ENCODE measurements around the gene IMPG1. TPM values are rescaled to one million over a fixed set of nuclear protein-coding genes. Genes with fewer than 3 reads are reported as not detected.

IMPG1 gene
- total and polyA plus RNA-seq, 2 of the 8 experiments (the other 6 are each of a cell fraction or from before 2014, with no cell fraction given), result 0.02 TPM; not detected in 1

- Histone ChIP-seq H3K9ac (replicated peaks in 1 of 4; ENCODE audit: extremely low read depth in 1 of 4, low read depth in 3 of 4, low read length in 3 of 4) (no peak overlapping the region), H4K91ac (replicated peaks; ENCODE audit: insufficient read length, low read length) (no peak overlapping the region), H2BK12ac (ENCODE audit: low read depth, low read length) (no peak overlapping the region), H3K27ac (ENCODE audit: low read depth, low read length) (no peak overlapping the region), H2BK5ac (ENCODE audit: low read depth, low read length) (no peak overlapping the region), H3K79me2 (ENCODE audit: control insufficient read depth in 1 of 2, insufficient read depth in 2 of 2, low read length in 2 of 2) (no peaks in the 10 kb centered on the region), H3K79me1 (ENCODE audit: low read depth, low read length) (no peaks in the 10 kb centered on the region), H3K9me3 (ENCODE audit: insufficient read depth in 2 of 2, low read depth in 1 of 2, low read length in 1 of 2) (no peaks in the 10 kb centered on the region), H2BK120ac (replicated peaks; ENCODE audit: low read depth, low read length) (no peak overlapping the region), H3K56ac (replicated peaks; ENCODE audit: insufficient read length, low read depth, low read length) (no peak overlapping the region), H2BK20ac (ENCODE audit: low read length) (no peak overlapping the region), H4K8ac (ENCODE audit: extremely low read depth, insufficient read depth, low read length) (no peak overlapping the region), H2AFZ (ENCODE audit: low read length) (no peak overlapping the region), H3K4me1 (replicated peaks in 1 of 4; ENCODE audit: control insufficient read depth in 3 of 4, insufficient read depth in 4 of 4, low read length in 3 of 4) (peaks cover 0 to 2% (median 0%) of the 10 kb centered on the region in 4 experiments; a peak in 2 of 7 replicates), H3K36me3 (ENCODE audit: control insufficient read depth in 2 of 4, insufficient read depth in 4 of 4, low read length in 3 of 4) (no peaks in the 10 kb centered on the region), H3K4me2 (ENCODE audit: insufficient read depth in 1 of 2, low read depth in 2 of 2, low read length in 2 of 2) (no peak overlapping the region), H3K4me3 (ENCODE audit: extremely low read depth in 1 of 4, insufficient read depth in 2 of 4, low read depth in 3 of 4, low read length in 4 of 4) (no peak overlapping the region), H3K23ac (ENCODE audit: insufficient read length) (no peak overlapping the region), H3K23me2 (ENCODE audit: low read depth, low read length) (no peaks in the 10 kb centered on the region), H3K27me3 (replicated peaks in 1 of 4; ENCODE audit: control insufficient read depth in 3 of 4, extremely low read depth in 1 of 4, insufficient read depth in 3 of 4, low read length in 3 of 4) (peaks cover 0 to 9% (median 2%) of the 10 kb centered on the region in 4 experiments; a peak in 3 of 7 replicates), H2BK15ac (ENCODE audit: low read length) (no peak overlapping the region), H3K14ac (ENCODE audit: insufficient read length) (no peak overlapping the region), H4K20me1 (replicated peaks in 1 of 2; ENCODE audit: control insufficient read depth in 1 of 2, insufficient read depth in 2 of 2, low read length in 2 of 2) (no peaks in the 10 kb centered on the region), H3K4ac (replicated peaks; ENCODE audit: insufficient read length, low read depth, low read length) (no peak overlapping the region), H2AK5ac (ENCODE audit: low read depth, low read length) (no peak overlapping the region), H4K5ac (ENCODE audit: insufficient read length, low read depth, low read length) (no peak overlapping the region), H3K18ac (ENCODE audit: extremely low read depth, low read length) (no peak overlapping the region)
- DNase-seq (ENCODE audit: low read depth in 1 of 2, low spot score in 2 of 2), result no peak
- WGBS, 2 experiments (ENCODE audit: extremely low coverage in 1 of 2, insufficient coverage in 1 of 2, insufficient read length in 1 of 2, insufficient replicate concordance in 2 of 2, low coverage in 1 of 2, low lambda C conversion rate in 2 of 2, missing lambda C conversion rate in 1 of 2), result 89% methylated on average over 2 of the region's 2 CpGs; no CpG with 5 or more reads in 1 of the 2 experiments
- POLR2A ChIA-PET (ENCODE audit: partially characterized antibody), result no interaction called here
- FAIRE-seq, result no peak
- CTCF ChIA-PET (ENCODE audit: partially characterized antibody), result no interaction called here
- TF ChIP-seq CBX5 (IDR thresholded peaks at IDR 0.05; ENCODE audit: low read depth, low read length) (no peak), KDM4A (IDR thresholded peaks at IDR 0.05; ENCODE audit: low read depth, low read length, severe bottlenecking) (no peak), NRF1 (IDR thresholded peaks at IDR 0.05; ENCODE audit: low read depth, low read length) (no peak), JUND (IDR thresholded peaks at IDR 0.05; ENCODE audit: low read length) (no peak), POU5F1 (IDR thresholded peaks at IDR 0.05; ENCODE audit: low read depth, low read length) (no peak), KDM5A (IDR thresholded peaks at IDR 0.05; ENCODE audit: low read length) (no peak), SUZ12 (IDR thresholded peaks at IDR 0.05; ENCODE audit: low read length) (no peak), ATF2 (IDR thresholded peaks at IDR 0.05; ENCODE audit: low read length) (no peak), TAF7 (optimal IDR thresholded peaks at IDR 0.05; ENCODE audit: borderline replicate concordance, low read depth, low read length) (no peak), SIN3A (conservative IDR thresholded peaks at IDR 0.05 in 1 of 2, IDR thresholded peaks at IDR 0.05 in 1 of 2; ENCODE audit: low read depth in 1 of 2, low read length in 2 of 2) (no peak), TBP (IDR thresholded peaks at IDR 0.05; ENCODE audit: low read depth, low read length) (no peak), CREB1 (IDR thresholded peaks at IDR 0.05) (no peak), RBBP5 (IDR thresholded peaks at IDR 0.05; ENCODE audit: borderline replicate concordance, low read depth, low read length) (no peak), SIX5 (IDR thresholded peaks at IDR 0.05; ENCODE audit: low read depth, low read length) (no peak)
These were observed 134.6 kb downstream of the IMPG1 start for GRCh38 chr6:75937846-75938245.
